Measurements from ENCODE around the gene ANKRD22.

The ANKRD22 gene

GRCh38 chr10:88873757-88874156, 22.1 kb upstream of the ANKRD22 start:
- no peak for TF ChIP-seq ZNF8 (CRISPR knock-in tag; IDR thresholded peaks at IDR 0.05)
- TF ChIP-seq PATZ1 (CRISPR knock-in tag; IDR thresholded peaks at IDR 0.05; ENCODE audit: borderline replicate concordance) = no peak
- no peak for TF ChIP-seq CREB5 (CRISPR knock-in tag; IDR thresholded peaks at IDR 0.05; ENCODE audit: low read depth)
- TF ChIP-seq OSR1 (CRISPR knock-in tag; IDR thresholded peaks at IDR 0.05) = no peak
- TF ChIP-seq ARNTL (CRISPR knock-in tag; IDR thresholded peaks at IDR 0.05; ENCODE audit: borderline replicate concordance, low read depth) = no peak
- no peak for TF ChIP-seq ISL1 (CRISPR knock-in tag; IDR thresholded peaks at IDR 0.05)
- TF ChIP-seq RARB (CRISPR knock-in tag; IDR thresholded peaks at IDR 0.05) = no peak
- no peak for TF ChIP-seq ZFP30 (CRISPR knock-in tag; IDR thresholded peaks at IDR 0.05)

GRCh38 chr10:88870089-88870488, 18.4 kb upstream of the ANKRD22 start:
- TF ChIP-seq ARNTL (CRISPR knock-in tag; IDR thresholded peaks at IDR 0.05; ENCODE audit: borderline replicate concordance, low read depth) (no peak), CREB5 (CRISPR knock-in tag; IDR thresholded peaks at IDR 0.05; ENCODE audit: low read depth) (no peak), PPARA (CRISPR knock-in tag; IDR thresholded peaks at IDR 0.05; ENCODE audit: borderline replicate concordance) (no peak), POU6F1 (CRISPR knock-in tag; IDR thresholded peaks at IDR 0.05; ENCODE audit: borderline replicate concordance, low read depth) (no peak), CSRNP3 (CRISPR knock-in tag; IDR thresholded peaks at IDR 0.05) (no peak), CSDC2 (CRISPR knock-in tag; IDR thresholded peaks at IDR 0.05) (no peak), ZNF8 (CRISPR knock-in tag; IDR thresholded peaks at IDR 0.05) (no peak), OSR1 (CRISPR knock-in tag; IDR thresholded peaks at IDR 0.05) (no peak), TOX (CRISPR knock-in tag; IDR thresholded peaks at IDR 0.05; ENCODE audit: borderline replicate concordance) (no peak), ZNF70 (CRISPR knock-in tag; IDR thresholded peaks at IDR 0.05) (no peak), TCF4 (CRISPR knock-in tag; IDR thresholded peaks at IDR 0.05; ENCODE audit: borderline replicate concordance) (no peak), RARB (CRISPR knock-in tag; IDR thresholded peaks at IDR 0.05) (no peak), GLIS3 (CRISPR knock-in tag; IDR thresholded peaks at IDR 0.05) (no peak), PATZ1 (CRISPR knock-in tag; IDR thresholded peaks at IDR 0.05; ENCODE audit: borderline replicate concordance) (no peak), TSHZ2 (CRISPR knock-in tag; IDR thresholded peaks at IDR 0.05) (no peak), ZNF565 (CRISPR knock-in tag; conservative IDR thresholded peaks at IDR 0.05; ENCODE audit: low read depth) (no peak), ZC3H10 (CRISPR knock-in tag; IDR thresholded peaks at IDR 0.05) (no peak)
- no peak for ATAC-seq

More at GRCh38 chr10:88873757-88874156, 22.1 kb upstream of the ANKRD22 start:
- no peak for ATAC-seq

Data from SK-N-SH treated with all-trans-retinoic acid at 6 μM for 48 hours (cell line).